HUDEP-2 (cell line): ENCODE data around the gene HHATL.

Experiments
- DNase-seq, 76 experiments: peaks; one replicate each; lab custom pipeline; 2025; ENCODE audit not compliant: unreplicated experiment in 76 of 76; lab: John Stamatoyannopoulos, UW

The HHATL gene

DNA sequence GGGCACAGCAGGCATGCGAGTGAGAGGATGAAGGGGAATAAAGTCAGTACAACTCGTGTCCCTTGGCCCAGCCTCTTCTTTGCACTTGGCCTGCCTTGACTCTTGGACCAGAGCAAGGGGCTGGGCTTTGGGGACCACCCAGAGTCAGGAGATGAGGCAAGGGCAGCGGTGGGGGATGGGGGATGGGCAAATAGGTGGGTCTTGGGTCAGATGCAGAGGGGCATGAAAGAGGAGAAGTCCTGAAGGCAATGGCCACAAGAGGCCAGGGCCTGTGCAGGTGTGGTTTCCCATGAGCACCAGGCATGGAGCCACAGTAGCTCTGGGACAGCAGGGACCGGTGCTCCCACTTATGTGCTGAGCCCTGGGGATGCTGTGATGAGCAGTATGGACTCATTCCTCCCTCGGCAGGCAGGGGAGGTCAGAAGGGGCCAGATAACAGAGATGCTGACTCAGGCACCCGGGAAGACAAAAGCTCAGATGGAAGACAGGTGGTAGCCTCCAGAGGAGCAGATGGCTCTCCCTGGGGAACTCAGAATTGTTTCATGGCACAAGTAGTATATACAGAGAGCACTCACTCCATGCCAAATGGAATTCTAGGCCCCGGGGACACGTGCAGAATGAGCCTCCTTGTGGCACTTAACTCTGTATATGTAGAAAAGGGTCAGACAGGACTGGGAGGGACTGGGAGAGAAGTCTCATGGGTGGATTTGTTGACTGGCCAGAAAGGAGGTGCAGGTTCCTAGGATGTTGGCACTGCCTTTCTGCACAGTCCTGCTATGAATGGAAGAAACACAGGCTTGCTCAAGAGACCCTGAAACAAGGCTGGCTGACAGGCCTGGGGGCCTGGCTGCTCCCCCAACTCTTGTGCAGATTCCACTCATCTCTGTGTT is 34.8 kb downstream of the HHATL start:
- DNase-seq = no peak

DNA sequence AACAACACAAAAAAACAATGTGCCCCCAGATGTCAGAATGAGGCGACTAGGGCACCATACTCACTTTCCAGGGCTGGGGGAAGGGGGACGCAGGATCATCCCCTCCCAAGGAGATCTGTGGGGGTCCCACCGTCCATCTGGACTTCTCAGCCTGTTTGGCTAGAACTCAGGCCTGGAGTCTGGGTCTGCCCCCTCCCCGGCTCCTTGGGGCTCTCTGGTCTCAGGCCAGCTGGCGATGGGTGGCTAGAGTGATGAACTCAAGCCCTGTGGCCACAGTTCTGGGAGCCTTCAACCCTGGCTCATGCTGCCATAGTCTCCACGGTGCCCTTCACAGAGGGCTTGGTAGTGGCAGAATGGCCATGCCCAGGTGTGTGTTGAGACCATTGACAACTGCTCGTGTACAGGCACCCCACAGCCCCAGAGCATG is 35.5 kb downstream of the HHATL start:
- DNase-seq = no peak

DNA sequence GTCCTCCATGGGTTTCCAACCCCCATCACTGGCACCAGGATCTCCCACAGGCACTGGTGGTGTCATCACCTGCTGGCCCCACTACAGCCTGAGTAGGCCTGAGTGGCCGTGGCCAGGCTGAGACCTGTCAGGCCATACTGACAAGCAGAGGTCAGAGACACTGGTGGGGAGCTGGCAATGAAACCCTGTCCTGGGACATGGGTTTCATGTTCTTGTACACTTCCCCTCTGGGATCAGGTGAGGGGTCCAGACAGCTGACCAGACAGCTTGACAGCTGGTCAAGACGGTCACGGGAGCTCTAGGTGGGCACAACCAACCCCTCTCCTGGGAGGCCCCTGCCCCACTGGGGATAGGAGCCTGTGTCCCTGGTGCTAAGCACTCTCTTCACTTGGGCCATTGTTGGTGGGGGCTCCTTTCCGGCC is 36.0 kb downstream of the HHATL start:
- DNase-seq = no peak

DNA sequence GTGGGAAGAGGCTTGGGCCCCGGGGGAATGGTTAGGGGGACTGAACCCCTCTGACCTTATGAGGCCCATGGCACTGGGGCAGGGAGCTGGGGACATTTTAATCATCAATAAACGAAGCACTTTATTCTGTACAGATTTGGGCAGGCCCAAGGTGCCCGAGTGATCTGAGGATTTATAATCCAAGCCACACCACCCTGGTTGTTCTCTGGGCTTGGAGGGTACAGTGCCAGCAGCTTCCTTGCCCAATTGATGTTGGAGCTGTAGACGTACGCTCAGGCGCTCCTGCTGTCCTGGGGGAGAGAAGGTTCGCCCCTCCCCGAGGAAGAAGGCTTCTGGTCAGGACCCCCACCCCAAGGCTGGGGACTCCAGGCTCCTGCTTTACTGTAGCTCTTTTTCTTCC is 36.6 kb downstream of the HHATL start:
- no peak for DNase-seq

DNA sequence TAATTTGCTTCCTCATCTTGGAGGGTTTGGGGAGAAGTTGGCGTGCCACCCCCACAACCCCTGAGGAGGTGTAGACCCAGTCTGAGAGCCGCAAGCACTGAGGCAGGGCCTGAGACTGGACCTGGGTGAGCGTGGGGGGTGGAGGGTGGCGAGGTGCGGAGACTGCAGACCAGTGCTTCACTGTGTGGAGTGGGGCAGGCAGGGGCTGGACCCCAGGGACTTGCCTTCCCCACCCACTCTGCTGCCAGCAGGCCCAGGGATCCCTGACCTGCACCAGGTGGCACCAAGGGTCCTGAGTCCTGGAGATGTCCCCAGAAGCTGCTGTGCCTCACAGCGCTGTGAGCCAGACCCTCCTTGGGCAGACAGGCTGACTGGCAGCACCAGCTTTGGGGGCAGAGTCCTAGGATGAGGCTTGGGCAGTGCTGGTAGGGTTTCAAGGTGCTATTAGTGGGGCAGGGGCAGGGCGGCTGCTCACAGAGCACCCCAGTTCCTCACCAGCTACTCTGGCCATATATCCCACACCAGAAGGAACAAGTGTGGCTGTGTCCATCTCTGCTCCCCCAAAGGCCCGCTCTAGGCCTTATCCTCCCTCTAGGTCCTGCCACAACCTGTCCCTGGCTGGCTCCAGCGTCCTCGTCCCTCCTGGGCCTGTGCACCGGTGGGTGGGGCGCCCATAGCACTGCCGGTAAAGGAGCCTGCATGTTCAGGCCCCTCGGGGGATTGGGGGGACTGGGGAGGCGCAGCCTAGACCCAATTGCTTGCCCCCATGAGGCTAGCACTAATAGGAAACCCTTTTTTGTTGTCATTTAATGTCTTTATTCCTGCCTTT is 37.3 kb downstream of the HHATL start:
- DNase-seq = no peak

DNA sequence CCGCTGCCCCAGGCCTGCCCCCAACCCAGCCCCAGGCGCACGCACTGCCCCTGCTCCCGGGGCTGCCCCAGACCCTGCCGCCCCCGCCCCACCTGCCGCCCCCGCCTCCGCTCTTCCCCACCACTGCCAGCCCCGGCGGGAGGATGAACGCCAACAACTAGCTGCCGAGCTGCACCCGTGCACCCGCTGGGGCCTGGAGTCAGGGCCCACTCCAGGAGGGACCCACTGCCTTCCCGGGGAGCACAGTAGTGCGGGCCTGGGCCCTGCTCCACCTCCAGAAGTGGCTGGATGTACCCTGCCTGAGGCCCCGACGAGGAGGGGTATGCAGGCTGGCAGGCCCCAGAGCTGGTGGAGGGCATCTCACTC is 38.2 kb downstream of the HHATL start:
- DNase-seq = no peak

DNA sequence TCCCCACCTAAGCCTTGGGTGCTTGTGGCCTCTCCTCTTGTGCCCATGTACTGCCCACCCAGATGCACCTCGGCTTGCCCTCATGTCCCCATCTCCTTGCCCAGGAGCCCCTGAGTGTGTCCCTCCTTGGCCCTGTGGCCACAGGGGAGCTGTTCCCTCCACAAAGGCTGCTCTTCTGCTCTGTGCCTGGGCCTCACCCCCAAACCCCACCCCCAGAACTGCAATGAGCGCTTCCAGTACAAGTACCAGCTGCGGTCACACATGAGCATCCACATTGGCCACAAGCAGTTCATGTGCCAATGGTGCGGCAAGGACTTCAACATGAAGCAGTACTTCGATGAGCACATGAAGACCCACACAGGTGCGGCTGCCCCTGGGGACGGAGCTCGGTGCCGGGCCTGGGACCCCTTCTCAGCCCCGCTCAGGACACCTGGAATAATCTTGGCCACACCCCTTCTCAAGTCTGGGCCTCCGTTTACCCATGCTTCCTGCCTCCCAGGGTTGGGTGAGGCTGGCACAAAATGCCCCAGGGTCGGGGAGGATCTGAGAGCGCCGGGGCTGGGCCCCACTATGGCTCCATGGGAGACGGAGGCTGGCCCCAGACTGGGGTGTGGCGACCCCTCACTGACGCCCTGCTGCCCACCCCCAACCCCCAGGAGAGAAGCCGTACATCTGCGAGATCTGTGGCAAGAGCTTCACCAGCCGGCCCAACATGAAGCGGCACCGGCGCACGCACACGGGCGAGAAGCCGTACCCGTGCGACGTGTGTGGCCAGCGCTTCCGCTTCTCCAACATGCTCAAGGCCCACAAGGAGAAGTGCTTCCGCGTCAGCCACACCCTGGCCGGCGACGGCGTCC is 38.8 kb downstream of the HHATL start:
- DNase-seq = no peak

DNA sequence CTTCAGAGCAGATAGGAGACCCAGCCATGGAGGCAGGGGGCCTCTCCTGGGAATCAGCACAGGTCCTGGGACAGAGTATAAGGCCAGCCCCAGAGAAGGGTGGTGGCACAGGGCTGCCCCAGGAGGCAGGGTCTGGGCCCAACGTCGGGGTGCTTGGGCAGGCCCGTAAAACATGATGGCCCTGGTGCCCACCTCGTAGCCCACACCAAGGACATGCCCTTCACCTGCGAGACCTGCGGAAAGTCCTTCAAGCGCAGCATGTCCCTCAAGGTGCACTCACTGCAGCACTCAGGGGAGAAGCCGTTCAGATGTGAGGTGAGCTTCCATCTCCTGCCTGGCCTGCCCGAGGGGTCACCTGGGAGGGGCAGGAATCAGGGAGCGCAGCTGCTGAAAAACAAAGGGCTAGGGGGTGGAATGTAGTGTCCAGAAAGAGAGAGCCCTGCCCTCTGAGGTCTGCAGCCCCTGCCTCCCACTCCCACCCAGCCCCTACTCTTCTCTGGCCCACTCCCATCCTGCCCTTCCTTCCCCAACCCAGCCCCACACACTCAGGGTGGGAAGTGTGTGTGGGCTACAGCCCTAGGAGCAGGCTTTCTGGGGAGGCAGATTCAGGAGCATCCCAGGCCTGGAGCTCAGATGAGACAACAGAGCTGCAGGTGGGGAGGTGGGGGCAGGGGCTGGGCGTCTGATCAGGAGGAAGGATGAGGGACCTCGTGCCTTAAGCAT is 39.6 kb downstream of the HHATL start:
- DNase-seq = no peak

DNA sequence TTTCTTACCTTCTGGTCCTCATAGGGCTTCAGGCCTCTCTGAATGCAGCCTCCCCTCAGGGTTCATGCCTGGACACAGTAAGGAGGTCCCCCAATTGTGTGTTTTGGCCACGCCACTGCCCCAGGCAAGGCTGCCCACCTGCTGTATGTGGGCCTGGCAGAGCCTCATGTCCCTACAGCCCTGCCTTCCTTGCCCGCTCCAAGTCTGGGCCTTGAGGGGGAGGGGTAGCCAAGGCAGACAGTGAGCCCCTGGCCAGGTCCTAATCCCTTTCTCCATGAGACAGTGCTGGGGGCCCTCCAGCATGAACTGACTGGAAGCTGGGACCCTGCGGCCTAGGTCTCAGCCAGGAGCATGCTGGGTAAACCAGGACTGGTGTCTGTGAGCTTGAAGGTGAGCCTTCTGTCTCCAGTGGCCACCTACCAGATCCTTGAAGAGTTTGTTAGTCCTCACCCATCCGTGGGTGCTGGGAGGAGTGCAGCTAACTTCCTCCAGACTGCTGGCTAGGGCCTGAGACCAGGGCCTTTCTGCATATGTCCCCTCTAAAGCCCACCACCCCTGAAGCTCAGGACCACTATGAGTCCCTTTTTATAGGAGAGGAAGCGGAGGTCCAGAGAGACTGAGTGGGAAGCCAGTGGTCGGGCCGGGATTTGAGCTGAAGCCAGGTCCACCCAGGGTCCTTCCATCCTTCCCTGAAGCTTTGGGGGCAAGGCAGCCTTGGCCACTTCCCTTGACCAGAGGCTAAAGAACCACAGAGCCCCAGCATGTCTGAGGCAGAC is 40.4 kb downstream of the HHATL start:
- DNase-seq = no peak

DNA sequence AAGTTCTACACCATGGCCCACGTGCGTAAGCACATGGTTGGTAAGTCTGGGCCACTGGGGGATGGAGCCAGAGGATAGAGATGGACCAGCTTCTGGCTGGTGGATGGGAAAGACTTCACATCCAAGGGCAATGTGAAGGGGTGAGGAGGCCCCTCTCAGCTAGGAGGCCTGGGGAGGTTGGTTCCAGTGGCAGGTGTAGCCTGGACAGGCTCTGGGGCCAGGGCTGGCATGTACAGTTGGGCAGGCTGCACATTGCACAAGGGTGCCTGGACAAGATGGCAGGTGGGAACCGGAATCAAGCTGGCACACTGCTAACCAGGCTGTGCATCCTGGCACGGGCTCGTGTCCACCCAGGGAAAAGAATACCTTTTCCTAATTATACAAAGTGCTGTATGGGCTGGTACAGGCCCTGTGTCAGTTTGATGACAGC is 41.0 kb downstream of the HHATL start:
- DNase-seq = no peak

DNA sequence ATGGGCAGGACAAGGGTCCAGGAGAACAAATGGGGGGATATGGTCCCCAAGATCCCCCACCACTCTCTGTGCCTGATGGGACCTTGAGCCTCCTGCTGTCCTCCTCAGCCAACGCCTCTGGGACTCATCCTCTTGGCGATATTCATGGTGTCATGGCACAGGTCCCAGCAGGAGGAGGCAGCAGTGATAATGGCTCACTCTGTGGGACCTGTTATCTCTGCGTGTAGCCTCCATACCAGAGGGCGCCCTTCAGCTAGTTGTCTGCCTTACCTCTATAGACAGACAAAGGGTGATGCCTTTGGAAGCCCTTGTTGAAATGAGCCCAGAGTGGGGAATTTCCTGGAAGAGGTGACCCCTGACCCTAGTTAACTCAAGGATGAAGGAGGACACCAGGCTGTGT is 41.7 kb downstream of the HHATL start:
- DNase-seq = peak in 69 of 76 experiments; percentile 2 to 75 (median 45)

DNA sequence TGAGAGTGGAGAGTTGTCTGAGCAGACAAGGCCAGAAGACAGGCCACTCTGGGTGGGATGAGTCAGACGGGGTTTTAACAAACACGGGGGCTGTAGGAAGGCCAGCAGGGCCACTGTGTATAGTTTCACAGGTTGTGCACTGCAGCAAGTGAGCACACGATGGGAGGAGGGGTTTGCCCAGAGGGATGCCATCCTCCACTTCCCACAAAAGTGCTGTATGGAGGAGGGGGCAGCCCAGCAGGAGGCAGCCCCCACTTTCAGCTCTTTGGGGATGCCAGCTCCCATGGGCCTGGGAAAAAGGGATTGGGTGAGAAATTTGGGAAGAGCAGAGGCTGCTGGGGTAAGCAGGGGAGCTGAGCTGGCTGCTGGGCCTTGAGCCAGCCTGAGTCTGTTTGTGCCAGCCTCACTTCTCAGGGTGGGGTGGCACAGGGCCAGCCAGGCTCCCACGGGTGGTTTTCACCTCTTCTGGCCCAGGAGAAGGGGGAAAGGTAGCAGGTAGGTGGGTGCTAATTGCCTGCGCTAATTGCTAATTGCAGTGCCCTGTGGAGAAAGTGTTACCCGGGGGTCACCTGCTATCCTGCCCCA is 42.4 kb downstream of the HHATL start:
- no peak for DNase-seq

DNA sequence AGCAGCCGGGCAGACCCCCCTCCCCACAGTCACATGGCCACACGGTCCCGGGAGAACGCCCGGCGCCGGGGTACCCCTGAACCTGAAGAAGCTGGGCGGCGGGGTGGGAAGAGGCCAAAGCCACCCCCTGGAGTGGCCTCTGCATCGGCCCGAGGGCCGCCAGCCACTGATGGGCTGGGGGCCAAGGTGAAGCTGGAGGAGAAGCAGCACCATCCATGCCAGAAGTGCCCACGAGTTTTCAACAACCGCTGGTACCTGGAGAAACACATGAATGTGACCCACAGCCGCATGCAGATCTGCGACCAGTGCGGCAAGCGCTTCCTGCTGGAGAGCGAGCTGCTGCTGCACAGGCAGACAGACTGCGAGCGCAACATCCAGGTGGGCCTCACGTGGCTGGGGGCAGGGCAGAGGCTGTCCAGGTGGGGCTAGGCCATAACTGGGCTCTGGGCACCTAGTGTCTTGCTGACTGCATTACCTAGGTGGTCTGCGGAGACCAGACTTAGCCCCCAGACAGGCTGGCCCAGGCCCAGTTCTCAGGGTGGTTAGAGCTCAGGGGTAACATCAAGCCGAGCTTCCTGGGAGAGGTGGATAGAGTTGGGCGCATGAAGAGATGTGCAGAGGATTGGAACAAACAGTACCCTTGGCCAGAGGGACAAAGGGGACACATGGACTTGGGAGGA is 43.0 kb downstream of the HHATL start:
- no peak for DNase-seq

DNA sequence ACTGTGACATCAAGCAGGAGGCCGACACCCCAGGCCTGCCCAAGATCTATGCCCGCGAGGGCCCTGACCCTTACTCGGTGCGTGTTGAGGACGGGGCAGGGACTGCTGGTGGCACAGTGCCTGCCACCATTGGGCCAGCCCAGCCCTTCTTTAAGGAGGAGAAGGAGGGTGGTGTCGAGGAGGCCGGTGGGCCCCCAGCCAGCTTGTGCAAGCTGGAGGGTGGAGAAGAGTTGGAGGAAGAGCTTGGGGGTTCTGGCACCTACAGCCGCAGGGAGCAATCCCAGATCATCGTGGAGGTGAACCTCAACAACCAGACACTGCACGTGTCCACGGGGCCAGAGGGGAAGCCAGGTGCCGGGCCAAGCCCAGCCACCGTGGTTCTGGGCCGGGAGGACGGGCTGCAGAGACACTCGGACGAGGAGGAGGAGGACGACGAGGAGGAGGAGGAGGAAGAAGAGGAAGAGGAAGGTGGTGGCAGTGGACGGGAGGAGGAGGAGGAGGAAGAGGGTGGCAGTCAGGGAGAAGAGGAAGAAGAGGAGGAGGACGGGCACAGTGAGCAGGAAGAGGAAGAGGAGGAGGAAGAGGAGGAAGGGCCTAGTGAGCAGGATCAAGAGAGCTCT is 43.7 kb downstream of the HHATL start:
- DNase-seq = no peak

DNA sequence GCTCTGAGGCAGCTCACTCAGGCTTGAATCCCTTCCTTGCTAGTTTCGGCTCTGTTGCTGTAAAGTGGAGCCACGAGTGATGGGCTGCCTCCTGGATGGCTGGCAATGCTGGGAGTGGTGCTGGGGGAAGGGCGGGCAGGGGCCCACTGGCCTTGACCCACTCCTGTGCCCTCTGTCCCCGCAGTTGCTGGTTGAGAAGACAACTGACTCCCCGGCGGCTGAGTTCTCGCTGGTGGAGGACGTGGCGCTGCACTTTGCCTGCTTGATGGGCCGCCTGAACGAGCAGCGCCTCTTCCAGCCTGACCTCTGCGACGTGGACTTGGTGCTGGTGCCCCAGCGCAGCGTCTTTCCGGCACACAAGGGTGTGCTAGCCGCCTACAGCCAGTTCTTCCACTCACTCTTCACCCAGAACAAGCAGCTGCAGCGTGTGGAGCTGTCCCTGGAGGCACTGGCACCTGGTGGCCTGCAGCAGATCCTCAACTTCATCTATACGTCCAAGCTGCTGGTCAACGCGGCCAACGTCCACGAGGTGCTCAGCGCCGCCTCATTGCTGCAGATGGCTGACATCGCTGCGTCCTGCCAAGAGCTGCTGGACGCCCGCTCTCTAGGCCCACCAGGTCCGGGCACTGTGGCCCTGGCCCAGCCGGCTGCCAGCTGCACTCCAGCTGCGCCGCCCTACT is 44.4 kb downstream of the HHATL start:
- DNase-seq = no peak

DNA sequence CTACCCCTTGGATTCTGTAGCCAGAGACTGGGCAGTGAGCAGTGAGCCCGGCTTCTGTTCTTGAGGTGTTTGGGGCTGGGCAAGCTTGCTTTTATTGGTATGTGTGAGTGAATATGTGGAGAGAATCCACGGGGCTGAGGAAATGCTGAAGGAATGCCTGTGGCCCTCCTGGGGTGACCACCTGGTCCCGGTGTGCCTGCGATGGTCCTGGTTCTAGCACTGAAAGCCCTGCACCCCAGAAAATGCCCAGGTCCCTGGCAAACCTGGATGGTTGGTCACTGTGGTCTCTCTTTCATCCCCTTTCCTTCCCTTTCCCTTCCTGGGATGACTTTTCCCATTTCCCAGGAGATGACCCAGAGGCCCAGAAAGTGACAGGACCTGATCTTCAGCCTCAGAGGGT is 44.9 kb downstream of the HHATL start:
- DNase-seq = no peak
